Endothelial cell of umbilical vein (primary cell): ENCODE data around the gene UIMC1. TPM values are rescaled to one million over a fixed set of nuclear protein-coding genes. Genes with fewer than 3 reads are reported as not detected.

Source experiments
- BruUV-seq: library from RNA; stranded (reverse); fragments of 400-500 nt; replicated peaks from 2 replicates; lab custom pipeline; 2021; lab: Mats Ljungman, UMichigan
- CTCF ChIA-PET: fragments of 300-600, 350-600 bp; sonication (Branson Sonifier 250); formaldehyde crosslinking; loops from one replicate; lab custom pipeline; 2021; ENCODE audit warnings: antibody characterized with exemption, inconsistent platforms; lab: Charles Lee
- POLR2A ChIA-PET: fragments of 300-600, 350-600 bp; sonication (Branson Sonifier 250); formaldehyde crosslinking; loops from one replicate; lab custom pipeline; 2021; ENCODE audit warnings: antibody characterized with exemption, inconsistent platforms; lab: Charles Lee
- DNase-seq: peaks from one replicate; pipeline ENCODE4 v3.0.0-alpha.2; 2011; ENCODE audit warnings: low read depth, low spot score
- FAIRE-seq: peaks from 2 replicates; lab custom pipeline; 2011; peaks lifted over from hg19 to GRCh38; lab: Jason Lieb, UNC
- H2AFZ ChIP-seq: 2 replicates; pipeline ENCODE4 v1.6.0; 2012; ENCODE audit warnings: low read depth, low read length, control low read depth, inconsistent platforms
- H3K27ac ChIP-seq: 2 replicates; pipeline ENCODE4 v1.5.1; 2011; ENCODE audit warnings: low read depth, mild to moderate bottlenecking, control low read depth, low read length, moderate library complexity; ENCODE audit not compliant: insufficient read depth
- H3K27me3 ChIP-seq, 2 experiments: 2 replicates each; pipeline versions ENCODE4 v1.6.0 to v1.6.1; 2011; ENCODE audit warnings: low read length in 2 of 2, mixed read lengths in 1 of 2; ENCODE audit not compliant: control insufficient read depth in 2 of 2, insufficient read depth in 2 of 2
- H3K36me3 ChIP-seq, 2 experiments: 2 replicates in 1 of 2; 3 replicates in 1 of 2; pipeline ENCODE4 v1.5.1; 2011; ENCODE audit warnings: low read length in 2 of 2, mild to moderate bottlenecking in 1 of 2, moderate library complexity in 1 of 2; ENCODE audit not compliant: control insufficient read depth in 2 of 2, insufficient read depth in 2 of 2; ENCODE audit errors: extremely low read depth in 1 of 2
- H3K4me1 ChIP-seq: 3 replicates; pipeline ENCODE4 v1.5.1; 2011; ENCODE audit warnings: mild to moderate bottlenecking, low read length; ENCODE audit not compliant: control insufficient read depth, insufficient read depth; ENCODE audit errors: extremely low read depth
- H3K4me2 ChIP-seq: 2 replicates; pipeline ENCODE4 v1.6.1; 2011; ENCODE audit warnings: low read length, control low read depth, mixed read lengths; ENCODE audit not compliant: insufficient read depth
- H3K4me3 ChIP-seq, 3 experiments: fragments of 200-600 bp in 1 of 3; sonication (generic), shearing (Covaris generic) in 1 of 3; replicated peaks in 1 of 3; 2 replicates each; pipeline ENCODE4 v1.5.1; 2011 to 2016; ENCODE audit warnings: control low read depth in 3 of 3, low read length in 3 of 3, mild to moderate bottlenecking in 2 of 3, inconsistent platforms in 1 of 3, low read depth in 1 of 3, moderate library complexity in 1 of 3; ENCODE audit not compliant: insufficient read depth in 1 of 3
- H3K79me2 ChIP-seq: 2 replicates; pipeline ENCODE4 v1.6.0; 2012; ENCODE audit warnings: low read length, inconsistent platforms; ENCODE audit not compliant: control insufficient read depth, insufficient read depth
- H3K9ac ChIP-seq: replicated peaks from 2 replicates; pipeline ENCODE3; 2011; ENCODE audit warnings: low read length, control low read depth; ENCODE audit not compliant: insufficient read depth; ENCODE audit errors: extremely low read depth
- H3K9me1 ChIP-seq: replicated peaks from 3 replicates; pipeline ENCODE4 v1.6.0; 2011; ENCODE audit warnings: mild to moderate bottlenecking, low read length; ENCODE audit not compliant: control insufficient read depth, insufficient read depth; ENCODE audit errors: extremely low read depth
- H3K9me3 ChIP-seq: replicated peaks from 2 replicates; pipeline ENCODE4 v1.5.1; 2012; ENCODE audit warnings: low read length, inconsistent platforms; ENCODE audit not compliant: control insufficient read depth, insufficient read depth
- H4K20me1 ChIP-seq: replicated peaks from 2 replicates; pipeline ENCODE3; 2011; ENCODE audit warnings: mild to moderate bottlenecking, low read length; ENCODE audit not compliant: control insufficient read depth, insufficient read depth; ENCODE audit errors: extremely low read depth
- CTCF ChIP-seq, 2 donors: IDR thresholded peaks; 1 replicate in 1 of 2; 2 replicates in 1 of 2; pipeline ENCODE4 v1.5.1; 2011; ENCODE audit warnings: low read length in 2 of 2, mild to moderate bottlenecking in 2 of 2, moderate library complexity in 2 of 2, control low read depth in 1 of 2, inconsistent platforms in 1 of 2, low read depth in 1 of 2; ENCODE audit not compliant: insufficient read depth in 1 of 2; ENCODE audit errors: extremely low read depth in 1 of 2
- EZH2 ChIP-seq: IDR thresholded peaks from 2 replicates; pipeline ENCODE4 v1.6.1; 2012; ENCODE audit warnings: borderline replicate concordance, low read depth, mild to moderate bottlenecking, moderate library complexity, low read length, inconsistent platforms; ENCODE audit not compliant: severe bottlenecking
- FOS ChIP-seq: IDR thresholded peaks from 2 replicates; pipeline ENCODE4 v1.6.1; 2011; ENCODE audit warnings: mild to moderate bottlenecking, low read length, moderate library complexity, borderline replicate concordance; ENCODE audit not compliant: insufficient read depth
- GATA2 ChIP-seq: IDR thresholded peaks from 2 replicates; pipeline ENCODE4 v1.7.0; 2011; ENCODE audit warnings: low read depth, mild to moderate bottlenecking, moderate library complexity, mixed read lengths, low read length; ENCODE audit not compliant: insufficient read length, insufficient read depth
- JUN ChIP-seq: IDR thresholded peaks from 2 replicates; pipeline ENCODE4 v1.6.1; 2011; ENCODE audit warnings: borderline replicate concordance, low read depth; ENCODE audit not compliant: insufficient read length, insufficient read depth
- MAX ChIP-seq: IDR thresholded peaks from 2 replicates; pipeline ENCODE4 v1.6.1; 2011; ENCODE audit not compliant: insufficient read depth, insufficient read length
- MYC ChIP-seq: IDR thresholded peaks from one replicate; pipeline ENCODE4 v1.6.1; 2011; ENCODE audit warnings: mild to moderate bottlenecking, low read depth, low read length
- POLR2A ChIP-seq: IDR thresholded peaks from 2 replicates; pipeline ENCODE4 v1.6.1; 2012; ENCODE audit warnings: low read depth, mild to moderate bottlenecking, control low read depth, low read length
- POLR2AphosphoS5 ChIP-seq: IDR thresholded peaks from 2 replicates; pipeline ENCODE4 v1.6.1; 2012; ENCODE audit warnings: low read depth, mild to moderate bottlenecking, control low read depth, low read length, moderate library complexity; ENCODE audit not compliant: insufficient read depth
- dilution Hi-C: fragments of 300-500 bp; cut with MboI; formaldehyde crosslinking; loops from one replicate; pipeline ENCODE4 v1.15.0; 2019; ENCODE audit warnings: low sequenced_read_pairs; ENCODE audit not compliant: extremely low pct_ligation_motif_present
- intact Hi-C: fragments of 100-400 bp; cut with micrococcal nuclease; formaldehyde crosslinking; loops from one replicate; pipeline ENCODE4 v1.10.0; 2022
- polyA plus RNA-seq, 4 experiments: library from polyadenylated mRNA; depleted of rRNA in 3 of 4; stranded (reverse) in 3 of 4; unstranded in 1 of 4; fragments of >200 nt; gene quantifications; 2 replicates each; pipeline versions ENCODE4 v1.2.1 to v1.2.3, GENCODE V29; 2011 to 2012; ENCODE audit warnings: missing spikeins in 1 of 4
- total RNA-seq: library from RNA; stranded (reverse); gene quantifications from 2 replicates; pipeline ENCODE4 v1.2.3, GENCODE V29; 2021

The UIMC1 gene
- total and polyA plus RNA-seq, 2 donors (not counting 3 experiments of a cell fraction or from before 2014, with no cell fraction given) = 17.2 to 60.1 TPM

GRCh38 chr5:176889321-176890280 is 117.0 kb downstream of the UIMC1 start:
- Histone ChIP-seq H3K36me3 (no peaks in the 10 kb centered on the region), H2AFZ (no peak overlapping the region), H4K20me1 (no peaks in the 10 kb centered on the region), H3K27ac (no peak overlapping the region), H3K27me3 (peaks cover 2 to 5% of the 10 kb centered on the region in 2 experiments), H3K4me3 (no peak overlapping the region), H3K9me1 (no peaks in the 10 kb centered on the region), H3K4me2 (no peak overlapping the region), H3K4me1 (no peaks in the 10 kb centered on the region), H3K79me2 (no peaks in the 10 kb centered on the region), H3K9me3 (no peaks in the 10 kb centered on the region), H3K9ac (no peak overlapping the region)
- no TSS peak for BruUV-seq
- dilution Hi-C loops = no loop called here
- DNase-seq = no peak
- intact Hi-C loops = loop anchor here (10.0 kb wide), 1 partner anchor 225 kb away; no protein-coding TSS in a partner anchor
- CTCF ChIA-PET = interaction anchor here (1.3 kb wide), 1 partner anchor 229 kb away, joined by 3 read pairs; no protein-coding TSS in a partner anchor
- POLR2A ChIA-PET = no interaction called here
- no peak for FAIRE-seq
- no peak for TF ChIP-seq GATA2
- no peak for TF ChIP-seq MAX
- TF ChIP-seq POLR2AphosphoS5 = no peak

DNA sequence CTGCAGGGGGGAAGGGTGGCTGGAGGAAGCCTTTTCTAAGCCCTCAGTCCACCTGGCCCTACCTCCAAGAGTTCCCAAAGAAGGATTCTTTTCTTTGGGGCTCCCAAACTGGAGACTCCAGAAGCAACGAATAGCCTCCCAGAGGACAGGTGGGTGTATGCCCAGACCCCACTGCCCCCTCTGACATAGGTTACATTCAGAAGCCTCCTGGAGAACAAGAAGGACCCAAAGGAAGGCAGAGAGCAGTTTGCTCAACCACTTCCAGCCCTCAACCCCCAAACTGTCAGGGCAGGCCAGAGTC is 117.8 kb downstream of the UIMC1 start:
- no peaks in the 10 kb centered on the region for H3K79me2 ChIP-seq
- H3K9me3 ChIP-seq = no peaks in the 10 kb centered on the region
- H3K27me3 ChIP-seq = peaks cover 2 to 5% of the 10 kb centered on the region in 2 experiments
- no peak for FAIRE-seq
- H3K4me2 ChIP-seq = no peak overlapping the region
- POLR2A ChIA-PET = no interaction called here
- H3K27ac ChIP-seq = no peak overlapping the region
- no peak for DNase-seq
- H4K20me1 ChIP-seq = no peaks in the 10 kb centered on the region
- H3K36me3 ChIP-seq = no peaks in the 10 kb centered on the region
- H3K4me3 ChIP-seq = no peak overlapping the region
- H3K4me1 ChIP-seq = no peaks in the 10 kb centered on the region
- no peak overlapping the region for H2AFZ ChIP-seq
- BruUV-seq = no TSS peak
- intact Hi-C loops (loop anchor here (10.0 kb wide), 1 partner anchor 224 kb away; no protein-coding TSS in a partner anchor), dilution Hi-C loops (no loop called here)
- CTCF ChIA-PET = no interaction called here
- H3K9ac ChIP-seq = no peak overlapping the region
- no peaks in the 10 kb centered on the region for H3K9me1 ChIP-seq
- TF ChIP-seq CTCF (IDR thresholded peaks at IDR 0.05; ENCODE audit: extremely low read depth in 1 of 2, insufficient read depth in 1 of 2, low read depth in 1 of 2, low read length in 2 of 2) (no peak), EZH2 (no peak), POLR2A (no peak), MAX (no peak), JUN (no peak), GATA2 (no peak), MYC (no peak), FOS (no peak), POLR2AphosphoS5 (no peak)
